Ammon's horn (tissue), 1 donor: ENCODE measurements around the gene DCAF5.

Source experiments
- DNase-seq: peaks from one replicate; pipeline ENCODE4 v3.0.0-alpha.2; 2016; ENCODE audit warnings: low spot score

Gene DCAF5

DNA sequence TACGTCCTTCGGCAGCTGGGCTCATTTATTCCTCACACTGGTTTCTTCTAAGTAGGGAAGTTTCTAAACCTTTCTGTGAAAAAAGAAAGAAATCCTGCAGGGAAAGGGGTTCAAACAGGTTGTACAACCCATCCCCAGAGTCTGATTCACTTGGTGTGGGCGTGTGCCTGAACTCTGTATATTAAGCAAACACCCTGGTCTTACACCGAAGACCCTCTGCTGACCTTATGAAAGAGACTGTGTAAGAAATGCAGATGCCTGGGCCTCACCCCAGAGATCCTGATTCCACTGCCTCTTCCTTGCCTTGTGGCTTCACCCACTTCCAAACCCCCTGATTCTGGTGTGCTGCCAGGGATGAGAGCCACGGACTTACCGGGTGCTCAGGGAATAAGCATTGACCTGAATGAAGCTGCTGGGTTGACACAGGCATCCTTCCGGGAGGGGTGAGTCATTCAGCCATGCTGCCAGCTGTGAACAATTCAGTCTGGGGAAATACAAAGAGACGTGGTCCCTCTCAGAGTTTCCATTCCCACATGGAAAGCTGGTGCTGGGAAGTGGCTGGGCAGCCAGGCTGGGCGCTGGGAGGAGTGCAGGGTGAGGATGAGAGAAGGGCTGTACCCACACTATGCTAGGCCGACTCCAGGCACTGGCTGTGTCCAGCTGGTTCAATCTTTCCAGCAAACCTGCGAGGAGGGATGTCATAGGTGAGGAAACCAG is 147.3 kb downstream of the DCAF5 start:
- DNase-seq: peak; percentile 21

GRCh38 chr14:69004731-69005431 is 148.0 kb downstream of the DCAF5 start:
- no peak for DNase-seq

- DNase-seq: no peak
These were observed 149.3 kb downstream of the DCAF5 start for GRCh38 chr14:69003626-69004025.

DNA sequence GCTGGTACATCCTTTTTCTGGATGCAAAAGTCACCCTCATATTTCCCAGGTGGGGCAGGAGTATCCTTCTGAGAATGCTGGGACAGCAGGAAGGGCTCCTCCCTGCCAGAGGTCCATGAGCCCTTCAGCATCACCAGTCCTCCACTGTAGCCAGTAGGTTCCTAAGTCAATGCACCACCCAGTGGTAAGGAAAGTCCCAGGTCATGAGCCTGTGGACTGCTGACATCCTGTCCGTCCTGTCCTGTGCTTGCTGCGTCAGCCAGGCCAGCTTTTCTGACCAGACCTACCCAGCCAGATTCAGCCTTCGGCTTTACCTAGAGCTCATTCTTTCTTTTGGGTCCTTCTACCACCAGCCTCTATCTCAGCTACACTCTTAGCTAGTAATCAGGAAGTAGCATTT is 150.8 kb downstream of the DCAF5 start:
- DNase-seq: no peak

DNA sequence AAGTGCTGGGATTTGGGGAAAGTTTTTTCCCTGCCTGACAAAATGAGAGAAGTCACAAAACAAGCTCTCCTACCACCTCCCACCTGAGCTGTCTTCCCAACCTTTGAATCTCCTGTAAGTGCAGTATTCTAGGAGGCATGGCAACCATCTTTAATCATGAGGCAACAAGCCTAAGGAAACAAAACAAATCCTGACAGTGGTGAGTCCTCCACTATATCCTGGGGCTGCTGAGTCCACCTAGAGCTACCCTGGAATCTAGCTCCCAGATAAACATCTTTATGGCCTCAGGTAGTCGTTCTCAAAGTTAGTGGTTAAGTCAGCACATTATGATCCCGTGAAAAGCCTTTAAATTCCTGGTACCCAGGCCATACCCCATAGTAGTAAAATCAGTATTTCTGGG is 151.5 kb downstream of the DCAF5 start:
- DNase-seq: no peak
